GM18505 (cell line): ENCODE data around the gene LGMN.
A peak's percentile ranks its signal among the peaks of the same experiment; 100 is the strongest.
"Not testable (repeated sequence)": the region's sequence is repeated elsewhere in the genome, so short reads cannot be mapped to it uniquely, and the experiment has no call there.

Source experiments
- ATAC-seq: cut with Tn5 transposase; IDR thresholded peaks from one replicate; pipeline ENCODE4 v1.9.1; 2021; ENCODE audit not compliant: unreplicated experiment
- POLR2A ChIP-seq: IDR thresholded peaks from 4 replicates; pipeline ENCODE4 v1.6.1; 2011; ENCODE audit warnings: borderline replicate concordance; ENCODE audit not compliant: insufficient read depth, insufficient read length; ENCODE audit errors: extremely low read depth

The LGMN gene

DNA sequence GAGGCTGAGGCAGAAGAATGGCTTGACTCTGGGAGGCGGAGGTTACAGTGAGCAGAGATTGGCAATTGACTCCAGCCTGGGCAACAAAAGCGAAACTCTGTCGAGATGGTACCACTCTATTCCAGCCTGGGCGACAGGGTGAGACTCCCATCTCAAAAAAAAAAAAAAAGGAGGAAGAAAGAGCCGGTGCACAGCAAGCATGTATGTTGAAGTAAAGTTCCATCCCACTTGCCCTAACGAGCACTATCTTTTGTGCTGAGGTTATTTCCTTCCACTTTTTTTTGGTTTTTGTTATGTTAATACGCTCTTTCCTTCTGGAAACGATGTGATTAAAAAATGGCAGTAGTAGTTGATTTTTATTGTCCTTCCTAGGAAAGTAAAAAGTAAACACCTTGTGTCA is 26.1 kb upstream of the LGMN start:
- no peak for ATAC-seq
- no peak for TF ChIP-seq POLR2A

DNA sequence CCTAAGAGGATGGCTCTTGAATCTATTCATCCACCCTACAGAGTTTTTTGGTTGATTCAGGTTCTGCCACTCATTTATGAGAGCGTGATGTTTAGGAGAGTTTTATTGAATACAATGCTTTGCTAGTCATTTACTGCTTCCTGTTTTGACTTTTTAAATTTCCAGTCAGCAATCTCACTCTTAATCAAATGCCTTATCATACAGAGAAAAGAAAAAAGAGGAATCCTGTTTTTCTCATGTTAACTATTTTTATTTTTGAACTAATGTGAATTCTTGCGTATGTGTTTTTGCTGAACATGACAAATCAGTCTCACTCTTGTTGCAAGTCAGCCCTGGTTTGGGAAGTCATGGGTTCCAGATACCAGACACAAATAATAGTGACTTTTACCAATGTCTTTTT is 22.1 kb upstream of the LGMN start:
- TF ChIP-seq POLR2A, result no peak
- no peak for ATAC-seq

DNA sequence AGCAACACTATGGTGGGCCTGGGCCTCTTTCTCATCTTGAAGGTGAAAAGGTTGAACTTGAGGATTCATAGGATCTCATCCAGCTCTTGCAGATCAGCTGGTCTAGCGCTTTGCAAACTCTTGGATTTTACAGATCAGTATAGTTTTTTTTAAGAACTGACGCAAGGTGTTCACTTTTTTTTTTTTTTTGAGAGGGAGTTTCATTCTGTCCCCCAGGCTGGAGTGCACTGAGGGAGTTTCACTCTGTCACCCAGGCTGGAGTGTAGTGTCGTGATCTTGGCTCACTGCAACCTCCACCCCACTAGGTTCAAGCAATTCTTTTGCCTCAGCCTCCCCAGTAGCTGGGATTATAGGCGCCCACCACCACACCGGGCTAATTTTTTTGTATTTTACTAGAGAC is 20.4 kb upstream of the LGMN start:
- ATAC-seq, result no peak
- TF ChIP-seq POLR2A, result no peak

DNA sequence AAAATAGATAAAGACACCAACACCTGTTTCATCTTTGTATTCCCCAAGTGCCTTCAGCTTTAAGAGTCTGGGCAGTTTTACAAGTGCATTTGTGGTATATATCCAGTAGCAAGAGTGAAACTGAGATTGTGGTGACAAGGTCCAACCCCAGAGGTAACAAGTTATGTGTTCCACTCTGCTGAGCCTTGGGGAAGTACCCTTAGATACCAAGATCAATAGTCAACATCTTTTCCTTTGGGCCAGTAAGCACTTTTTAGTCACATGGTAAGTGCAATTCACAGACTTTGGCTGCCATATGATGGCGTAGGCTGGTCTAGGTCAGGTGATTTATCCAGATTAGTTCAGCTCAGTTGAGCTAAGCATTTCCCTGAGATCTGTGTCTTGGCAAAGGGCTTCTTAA is 19.8 kb upstream of the LGMN start:
- peak; percentile 83 for ATAC-seq

DNA sequence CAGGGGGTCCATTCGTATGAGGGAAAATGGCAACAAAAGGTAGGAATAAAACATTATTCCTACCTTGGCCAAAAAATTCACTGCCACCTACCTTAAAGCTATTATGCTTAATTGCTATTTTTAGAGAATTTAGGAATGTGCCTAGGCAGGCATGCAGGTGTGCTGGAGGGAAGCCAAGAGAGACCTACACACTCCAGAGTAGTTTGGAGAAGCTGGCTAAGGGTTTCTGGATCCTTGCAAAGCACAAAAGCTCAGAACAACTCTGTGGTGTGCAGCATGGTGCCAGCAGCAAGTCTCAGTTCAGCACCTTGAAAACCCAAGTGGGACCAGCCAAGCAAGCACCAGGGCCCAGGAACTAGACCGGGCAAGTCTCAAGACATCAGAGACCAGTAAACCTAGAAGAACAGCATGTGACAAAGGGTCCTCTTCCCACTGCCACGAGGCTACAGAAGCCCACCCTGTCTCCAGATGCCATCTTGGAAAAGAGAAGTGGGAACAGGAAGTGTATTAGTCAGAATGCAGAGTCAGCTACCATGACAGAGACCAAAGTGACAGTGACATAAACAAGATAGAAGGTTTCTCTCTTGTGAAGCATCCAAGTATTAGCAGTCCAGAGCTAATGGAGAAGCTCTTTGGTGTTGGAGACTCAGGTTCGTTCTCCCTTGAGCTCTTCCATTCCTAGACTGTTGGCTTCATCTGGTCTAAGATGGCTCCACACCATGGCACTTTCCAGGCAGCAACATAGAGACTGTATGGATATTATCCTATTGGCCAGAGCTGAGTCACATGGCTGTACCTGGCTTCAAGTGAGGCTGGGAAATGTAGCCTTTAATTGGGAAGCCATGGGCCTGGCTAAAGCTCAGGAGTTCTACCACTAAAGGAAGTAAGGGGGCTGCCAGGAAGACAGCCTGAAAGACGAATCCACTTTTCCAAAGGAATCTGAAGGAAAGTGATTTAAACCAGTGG is 15.5 kb upstream of the LGMN start:
- not testable (repeated sequence) for ATAC-seq

DNA sequence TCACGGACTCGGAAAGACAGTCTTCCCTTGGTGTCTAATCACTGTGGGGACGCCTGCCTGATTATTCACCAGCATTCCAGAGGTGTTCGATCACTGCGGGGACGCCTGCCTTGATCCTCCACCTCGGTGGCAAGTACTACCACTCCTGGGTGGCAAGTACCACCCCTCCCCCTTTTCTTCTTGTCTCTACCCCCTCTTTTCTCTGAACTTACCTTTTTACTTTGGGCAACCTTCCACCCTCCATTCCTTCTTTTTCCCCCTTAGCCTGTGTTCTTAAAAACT is 12.0 kb upstream of the LGMN start:
- no peak for ATAC-seq
- no peak for TF ChIP-seq POLR2A

DNA sequence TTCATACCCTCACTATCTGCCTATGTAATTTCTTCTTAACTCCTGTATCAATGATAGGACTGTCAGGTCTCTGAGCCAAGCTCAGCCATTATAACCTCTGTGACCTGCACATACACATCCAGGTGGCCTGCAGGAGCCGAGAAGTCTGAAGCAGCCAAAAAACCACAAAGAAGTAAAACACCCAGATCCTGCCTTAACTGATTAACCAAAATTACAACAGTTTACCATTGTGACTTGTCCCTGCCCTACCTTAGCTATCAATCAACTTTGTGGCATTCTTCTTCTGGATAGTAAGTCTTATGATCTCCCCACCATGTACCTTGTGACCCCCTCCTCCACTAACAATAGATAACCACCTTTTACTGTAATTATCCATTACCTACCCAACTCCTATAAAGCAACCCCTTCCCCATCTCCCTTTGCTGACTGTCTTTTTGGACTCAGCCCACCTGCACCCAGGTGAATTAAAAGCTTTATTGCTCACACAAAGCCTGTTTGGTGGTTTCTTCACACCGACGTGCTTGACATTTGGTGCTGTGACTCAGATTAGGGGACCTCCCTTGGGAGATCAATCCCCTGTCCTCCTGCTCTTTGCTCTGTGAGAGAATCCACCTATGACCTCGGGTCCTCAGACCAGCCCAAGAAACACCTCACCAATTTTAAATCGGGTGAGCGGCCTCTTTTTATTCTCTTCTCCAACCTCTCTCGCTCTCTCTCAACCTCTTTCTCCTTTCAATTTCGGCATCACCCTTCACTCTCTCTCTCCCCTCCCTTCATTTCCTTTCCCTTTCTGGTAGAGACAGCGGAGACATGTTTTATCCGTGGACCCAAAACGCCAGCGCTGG is 11.5 kb upstream of the LGMN start:
- ATAC-seq, result no peak
- TF ChIP-seq POLR2A, result no peak

DNA sequence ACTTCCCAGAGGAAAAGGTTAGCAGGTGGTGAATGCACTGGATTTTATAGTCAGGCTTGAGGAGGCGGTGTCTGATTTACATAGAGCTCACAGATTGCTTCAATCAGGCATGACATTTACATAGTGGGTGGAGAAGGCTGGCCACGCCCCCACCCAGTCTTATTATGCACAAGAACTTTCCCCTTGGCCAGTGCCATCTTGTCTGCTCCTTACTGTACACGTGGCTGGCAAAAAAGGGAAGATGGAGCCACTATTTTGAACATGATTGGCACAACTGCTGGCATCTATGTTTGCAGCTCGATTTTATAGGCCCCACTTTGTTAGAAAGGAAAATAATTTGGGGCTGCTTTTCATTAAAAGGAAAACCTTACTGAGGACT is 10.9 kb upstream of the LGMN start:
- no peak for ATAC-seq
- TF ChIP-seq POLR2A, result no peak

DNA sequence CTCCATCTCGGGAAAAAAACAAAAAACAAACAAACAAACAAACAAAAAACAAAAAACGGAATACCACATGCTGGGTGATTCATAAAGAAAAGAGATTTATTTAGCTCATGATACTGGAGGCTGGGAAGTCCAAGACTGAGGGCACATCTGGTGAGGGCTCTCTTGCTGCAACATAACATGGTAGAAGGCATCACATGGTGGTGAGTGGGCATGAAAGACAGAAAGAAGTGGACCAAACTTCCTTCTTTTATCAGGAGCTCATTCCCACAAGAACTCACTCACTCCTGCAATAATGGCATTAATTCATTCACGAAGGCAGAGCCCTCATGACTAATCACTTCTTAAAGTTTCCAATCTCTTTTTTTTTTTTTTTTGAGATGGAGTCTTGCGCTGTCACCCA is 8.0 kb upstream of the LGMN start:
- ATAC-seq, result no peak
- no peak for TF ChIP-seq POLR2A

DNA sequence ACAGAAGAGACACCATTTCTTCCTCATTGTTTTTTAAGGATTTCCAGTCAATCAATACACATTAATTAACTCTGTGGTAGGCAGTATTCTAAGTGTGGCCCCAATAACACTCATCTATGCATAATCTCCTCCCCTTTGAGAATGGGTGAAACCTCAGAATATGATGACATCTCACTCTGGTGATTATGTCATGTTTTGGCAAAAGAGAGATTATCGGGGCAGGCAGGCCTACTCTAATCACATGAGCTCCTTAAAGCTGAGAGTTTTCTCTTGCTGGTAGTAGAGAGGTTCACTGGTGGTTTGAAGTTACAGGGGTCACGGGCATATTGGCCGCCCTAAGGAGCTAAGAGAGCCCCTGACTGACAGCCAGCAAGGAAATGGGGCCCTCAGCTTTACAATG is 7.1 kb upstream of the LGMN start:
- no peak for ATAC-seq
- no peak for TF ChIP-seq POLR2A

DNA sequence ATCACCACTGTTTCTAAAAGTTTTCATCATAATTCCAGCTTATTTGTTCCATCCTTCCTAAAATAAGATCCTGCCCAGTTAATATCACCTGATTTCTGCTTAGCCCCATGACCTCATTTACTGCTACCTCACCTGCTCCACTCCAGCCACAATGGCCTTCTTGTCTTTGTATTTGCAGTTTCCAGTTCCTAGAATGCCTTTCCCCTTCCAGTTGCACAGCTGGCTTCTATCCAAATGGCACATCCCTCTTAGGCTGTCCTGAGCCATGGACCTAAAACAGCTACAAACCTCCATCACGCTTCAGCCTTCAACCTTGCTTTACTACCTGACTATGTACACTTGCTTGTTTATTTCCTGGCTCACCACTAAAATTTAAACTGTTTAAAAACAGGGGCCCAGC is 6.5 kb upstream of the LGMN start:
- ATAC-seq, result no peak

DNA sequence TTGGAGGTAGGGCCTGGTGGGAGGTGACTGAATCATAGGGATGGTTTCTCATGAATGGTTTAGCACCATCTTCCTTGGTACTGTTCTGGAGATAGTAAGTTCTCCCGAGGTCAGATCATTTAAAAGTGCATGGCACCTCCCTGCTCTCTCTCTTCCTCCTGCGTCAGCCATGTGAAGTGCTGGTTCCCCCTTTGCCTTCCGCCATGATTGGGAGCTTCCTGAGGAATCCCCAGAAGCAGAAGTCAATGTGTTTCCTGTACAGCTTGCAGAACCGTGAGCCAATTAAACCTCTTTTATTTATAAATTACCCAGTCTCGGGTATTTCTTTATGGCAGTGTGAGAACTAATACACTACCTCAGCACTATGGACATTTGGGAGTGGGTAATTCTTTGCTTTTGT is 4.8 kb upstream of the LGMN start:
- ATAC-seq, result no peak
- TF ChIP-seq POLR2A, result no peak

More for the DNA sequence above, 6.5 kb upstream of the LGMN start:
- TF ChIP-seq POLR2A, result no peak

DNA sequence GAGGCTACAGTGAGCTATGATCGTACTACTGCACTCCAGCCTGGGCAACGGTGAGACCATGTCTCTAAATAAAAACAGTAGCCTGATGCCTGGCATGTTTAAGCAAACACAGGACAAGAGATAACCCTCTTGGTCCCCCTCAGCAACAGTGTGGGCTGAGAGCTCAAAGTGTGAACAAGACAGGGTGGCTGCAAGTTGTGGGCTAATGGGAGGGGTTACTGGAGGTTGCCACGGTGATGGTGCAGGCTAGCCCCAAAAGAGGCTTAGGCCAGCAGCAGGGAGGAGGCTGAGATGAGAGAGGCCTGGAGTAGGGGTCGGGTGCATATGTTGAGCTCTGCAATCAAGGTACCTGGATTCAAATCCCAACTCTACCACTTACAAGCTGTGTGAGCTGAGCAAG is 3.4 kb upstream of the LGMN start:
- TF ChIP-seq POLR2A, result no peak
- no peak for ATAC-seq

DNA sequence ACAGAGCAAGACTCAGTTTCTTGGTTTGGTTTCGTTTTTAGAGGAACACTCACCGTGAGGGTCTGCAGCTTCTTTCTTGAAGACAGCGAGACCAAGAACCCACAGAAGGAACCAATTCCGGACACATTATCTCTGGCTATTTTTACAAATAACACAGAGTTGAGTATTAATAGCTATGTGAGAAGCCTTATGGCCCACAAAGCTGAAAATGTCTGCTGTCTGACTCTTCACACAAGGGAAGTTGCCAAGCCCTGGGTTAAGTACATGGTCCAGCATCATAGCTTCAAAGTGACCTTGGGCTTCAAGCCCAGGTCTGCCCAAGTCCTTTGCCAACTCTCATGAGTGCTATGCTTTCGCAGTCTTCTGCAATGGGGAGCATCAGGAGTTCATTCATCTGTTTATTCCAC is 2.6 kb upstream of the LGMN start:
- TF ChIP-seq POLR2A, result no peak
- no peak for ATAC-seq

DNA sequence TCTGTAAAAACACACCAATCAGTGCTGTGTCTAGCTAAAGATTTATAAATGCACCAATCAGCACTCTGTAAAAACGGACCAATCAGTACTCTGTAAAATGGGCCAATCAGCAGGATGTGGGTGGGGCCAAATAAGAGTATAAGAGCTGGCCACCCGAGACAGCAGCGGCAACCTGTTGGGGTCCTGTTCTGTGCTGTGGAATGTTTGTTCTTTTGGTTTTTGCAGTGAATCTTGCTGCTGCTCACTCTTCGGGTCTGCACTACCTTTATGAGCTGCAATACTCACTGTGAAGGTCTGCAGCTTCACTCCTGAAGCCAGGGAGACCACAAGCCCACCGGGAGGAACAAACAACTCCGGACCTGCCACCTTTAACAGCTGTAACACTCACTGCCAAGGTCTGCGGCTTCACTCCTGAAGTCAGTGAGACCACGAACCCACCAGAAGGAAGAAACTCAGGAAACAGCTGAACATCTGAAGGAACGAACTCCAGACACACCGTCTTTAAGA is 1.8 kb upstream of the LGMN start:
- not testable (repeated sequence) for ATAC-seq
